Measurements from ENCODE around the gene AGO1. TPM values are rescaled to one million over a fixed set of nuclear protein-coding genes. Genes with fewer than 3 reads are reported as not detected.

The AGO1 gene
- polyA plus RNA-seq, 2 of the 4 experiments (the other 2 are of a cell fraction), result 5.6 to 7.0 TPM

- Histone ChIP-seq H3K4me2 (no peak overlapping the region), H3K9me3 (no peaks in the 10 kb centered on the region), H3K27ac (no peak overlapping the region), H3K4me1 (no peaks in the 10 kb centered on the region), H3K4me3 (no peak overlapping the region)
- no peak for FAIRE-seq
- 91% methylated on average over 8 of the region's 9 CpGs for WGBS (ENCODE audit: missing lambda C conversion rate)
- DNase-seq (ENCODE audit: low read depth in 1 of 2, low spot score in 1 of 2), result no peak
- ChIA-PET POLR2A (no interaction called here), CTCF (no interaction called here)
- no peak for ATAC-seq
- TF ChIP-seq PHF8 (IDR thresholded peaks at IDR 0.05; ENCODE audit: borderline replicate concordance, low read depth) (no peak), SMC3 (IDR thresholded peaks at IDR 0.05) (no peak), FOSB (CRISPR knock-in tag; IDR thresholded peaks at IDR 0.05) (no peak)
These were observed 18.2 kb downstream of the AGO1 start for GRCh38 chr1:35901235-35901634.

DNA sequence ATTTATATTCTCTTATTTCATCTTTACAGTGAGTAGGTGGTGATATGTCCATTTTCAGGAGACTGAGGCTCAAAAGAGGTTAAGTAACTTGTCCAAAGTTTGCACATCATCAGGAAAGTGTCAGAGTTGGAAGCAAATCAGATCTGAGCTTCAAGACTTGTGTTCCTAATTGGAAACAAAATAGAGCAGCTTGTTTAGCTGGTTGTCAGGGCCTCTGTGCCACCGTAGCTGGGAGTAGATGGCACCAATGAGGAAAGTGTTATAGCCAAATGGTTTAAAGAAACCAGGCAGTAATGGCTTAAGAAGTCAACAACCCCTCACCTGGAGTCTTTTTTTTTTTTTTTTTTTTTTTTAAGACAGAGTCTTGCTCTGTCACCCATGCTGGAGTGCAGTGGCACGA, 19.7 kb downstream of the AGO1 start:
- DNase-seq (ENCODE audit: low read depth in 1 of 2, low spot score in 1 of 2) (no peak), FAIRE-seq (no peak), ATAC-seq (no peak)
- no peak for TF ChIP-seq SMC3 (IDR thresholded peaks at IDR 0.05)
- no peak for TF ChIP-seq REST (IDR thresholded peaks at IDR 0.05)
- no peak for TF ChIP-seq POLR2AphosphoS2 (conservative IDR thresholded peaks at IDR 0.05; ENCODE audit: low read length)
- TF ChIP-seq NPAS2 (CRISPR knock-in tag; IDR thresholded peaks at IDR 0.05; ENCODE audit: borderline replicate concordance), result no peak
- no peak for TF ChIP-seq POLR2A (IDR thresholded peaks at IDR 0.05; ENCODE audit: low read length)
- TF ChIP-seq HOXA7 (CRISPR knock-in tag; IDR thresholded peaks at IDR 0.05), result no peak
- no peak for TF ChIP-seq CBX8 (IDR thresholded peaks at IDR 0.05)
- TF ChIP-seq RARB (CRISPR knock-in tag; IDR thresholded peaks at IDR 0.05), result no peak
- TF ChIP-seq KDM1A (IDR thresholded peaks at IDR 0.05; ENCODE audit: low read depth), result no peak
- TF ChIP-seq EHMT2 (IDR thresholded peaks at IDR 0.05; ENCODE audit: low read depth), result no peak
- Histone ChIP-seq H3K4me2 (no peak overlapping the region), H3K4me1 (no peaks in the 10 kb centered on the region), H3K9me3 (no peaks in the 10 kb centered on the region), H3K4me3 (no peak overlapping the region), H3K27ac (no peak overlapping the region)
- ChIA-PET POLR2A (no interaction called here), CTCF (interaction anchor here (0.6 to 0.7 kb wide), 2 partner anchors 17 to 34 kb away, joined by 3 to 7 read pairs; no protein-coding TSS in a partner anchor)
- WGBS (ENCODE audit: missing lambda C conversion rate), result 88% methylated on average over 1 of the region's 2 CpGs

DNA sequence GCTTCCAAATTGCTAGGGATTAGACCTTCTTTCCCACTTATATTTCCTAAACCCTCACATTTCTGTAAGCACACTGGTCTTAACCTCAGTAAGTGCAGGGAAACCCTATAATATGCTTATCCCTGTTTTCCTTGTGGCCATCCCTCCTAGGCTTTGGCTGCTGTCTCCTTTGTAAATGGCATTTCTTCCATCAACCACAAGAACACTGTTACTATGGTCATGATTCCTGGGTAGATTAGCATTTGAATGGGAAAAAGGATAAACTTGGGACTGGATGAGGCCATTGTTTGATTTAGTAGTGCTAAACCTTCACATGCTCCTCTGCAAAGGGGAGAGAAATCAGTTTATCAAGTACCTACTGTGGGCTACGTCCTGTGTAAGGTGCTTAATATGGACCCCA, 31.7 kb downstream of the AGO1 start:
- FAIRE-seq (no peak), DNase-seq (ENCODE audit: low read depth in 1 of 2, low spot score in 1 of 2) (no peak), ATAC-seq (no peak)
- TF ChIP-seq, protein P1, sequence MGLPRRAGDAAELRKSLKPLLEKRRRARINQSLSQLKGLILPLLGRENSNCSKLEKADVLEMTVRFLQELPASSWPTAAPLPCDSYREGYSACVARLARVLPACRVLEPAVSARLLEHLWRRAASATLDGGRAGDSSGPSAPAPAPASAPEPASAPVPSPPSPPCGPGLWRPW (IDR thresholded peaks at IDR 0.05), result no peak
- TF ChIP-seq HOXB5 (CRISPR knock-in tag; IDR thresholded peaks at IDR 0.05) (no peak), ZSCAN20 (CRISPR knock-in tag; IDR thresholded peaks at IDR 0.05) (no peak), FOXS1 (CRISPR knock-in tag; IDR thresholded peaks at IDR 0.05) (no peak), RFX5 (IDR thresholded peaks at IDR 0.05) (no peak), ESRRA (IDR thresholded peaks at IDR 0.05; ENCODE audit: borderline replicate concordance, low read length) (no peak)
- TF ChIP-seq, protein P2, sequence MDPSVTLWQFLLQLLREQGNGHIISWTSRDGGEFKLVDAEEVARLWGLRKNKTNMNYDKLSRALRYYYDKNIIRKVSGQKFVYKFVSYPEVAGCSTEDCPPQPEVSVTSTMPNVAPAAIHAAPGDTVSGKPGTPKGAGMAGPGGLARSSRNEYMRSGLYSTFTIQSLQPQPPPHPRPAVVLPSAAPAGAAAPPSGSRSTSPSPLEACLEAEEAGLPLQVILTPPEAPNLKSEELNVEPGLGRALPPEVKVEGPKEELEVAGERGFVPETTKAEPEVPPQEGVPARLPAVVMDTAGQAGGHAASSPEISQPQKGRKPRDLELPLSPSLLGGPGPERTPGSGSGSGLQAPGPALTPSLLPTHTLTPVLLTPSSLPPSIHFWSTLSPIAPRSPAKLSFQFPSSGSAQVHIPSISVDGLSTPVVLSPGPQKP (IDR thresholded peaks at IDR 0.05; ENCODE audit: low read depth, low read length), result no peak
- H3K27ac ChIP-seq, result no peak overlapping the region
- no peak overlapping the region for H3K4me2 ChIP-seq
- 100% methylated on average over 1 of the region's 1 CpG for WGBS (ENCODE audit: missing lambda C conversion rate)
- H3K4me1 ChIP-seq, result no peaks in the 10 kb centered on the region
- H3K9me3 ChIP-seq, result no peaks in the 10 kb centered on the region
- POLR2A ChIA-PET, result no interaction called here
- CTCF ChIA-PET, result no interaction called here
- H3K4me3 ChIP-seq, result no peak overlapping the region

All from A549 (cell line).